Measurements from ENCODE around the gene UBAC1.
"Not testable (repeated sequence)": the region's sequence is repeated elsewhere in the genome, so short reads cannot be mapped to it uniquely, and the experiment has no call there.

The UBAC1 gene

DNA sequence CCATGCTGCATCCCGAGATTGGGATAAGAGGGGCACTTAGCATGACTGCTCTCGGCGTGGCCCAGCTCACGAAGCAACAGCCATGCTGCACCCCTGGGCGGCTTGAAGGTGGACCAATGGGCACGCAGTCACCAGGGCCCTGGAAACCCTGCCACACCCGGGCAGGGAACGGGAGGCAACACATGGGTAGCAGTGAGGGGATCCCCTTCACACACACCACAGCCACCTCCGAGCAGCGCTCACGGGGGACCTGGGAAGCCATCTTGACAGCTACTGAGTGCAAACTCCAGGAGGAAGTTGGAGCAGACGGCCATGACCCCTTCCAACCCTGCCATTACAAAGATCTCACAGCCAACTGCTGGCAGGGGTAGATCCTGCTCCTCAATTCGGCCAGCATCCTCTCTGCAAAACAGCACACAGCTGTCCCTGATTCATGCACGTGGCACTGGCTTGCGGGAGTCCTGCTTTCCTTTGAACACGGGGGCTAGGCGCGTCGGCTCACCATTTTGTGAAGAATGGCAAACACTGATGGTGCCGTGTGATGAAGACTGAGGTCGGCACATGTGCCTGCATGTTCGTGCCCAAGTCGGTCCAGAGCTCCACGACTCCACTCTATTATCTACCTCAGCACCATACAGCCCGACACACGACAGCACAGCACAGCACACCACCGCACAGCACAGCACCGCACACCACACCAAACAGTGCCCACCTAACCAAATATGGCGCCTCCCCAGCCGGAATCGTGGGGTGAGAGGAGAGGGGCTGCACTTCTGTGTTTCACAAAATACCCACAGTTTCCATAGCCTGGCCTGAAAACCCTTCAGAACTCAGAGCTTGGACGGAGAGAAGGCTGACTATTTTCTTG, 5.0 kb downstream of the UBAC1 start:
- DNase-seq = no peak

- no peak for DNase-seq
Observed at GRCh38 chr9:135952664-135953206, 8.4 kb downstream of the UBAC1 start.

DNA sequence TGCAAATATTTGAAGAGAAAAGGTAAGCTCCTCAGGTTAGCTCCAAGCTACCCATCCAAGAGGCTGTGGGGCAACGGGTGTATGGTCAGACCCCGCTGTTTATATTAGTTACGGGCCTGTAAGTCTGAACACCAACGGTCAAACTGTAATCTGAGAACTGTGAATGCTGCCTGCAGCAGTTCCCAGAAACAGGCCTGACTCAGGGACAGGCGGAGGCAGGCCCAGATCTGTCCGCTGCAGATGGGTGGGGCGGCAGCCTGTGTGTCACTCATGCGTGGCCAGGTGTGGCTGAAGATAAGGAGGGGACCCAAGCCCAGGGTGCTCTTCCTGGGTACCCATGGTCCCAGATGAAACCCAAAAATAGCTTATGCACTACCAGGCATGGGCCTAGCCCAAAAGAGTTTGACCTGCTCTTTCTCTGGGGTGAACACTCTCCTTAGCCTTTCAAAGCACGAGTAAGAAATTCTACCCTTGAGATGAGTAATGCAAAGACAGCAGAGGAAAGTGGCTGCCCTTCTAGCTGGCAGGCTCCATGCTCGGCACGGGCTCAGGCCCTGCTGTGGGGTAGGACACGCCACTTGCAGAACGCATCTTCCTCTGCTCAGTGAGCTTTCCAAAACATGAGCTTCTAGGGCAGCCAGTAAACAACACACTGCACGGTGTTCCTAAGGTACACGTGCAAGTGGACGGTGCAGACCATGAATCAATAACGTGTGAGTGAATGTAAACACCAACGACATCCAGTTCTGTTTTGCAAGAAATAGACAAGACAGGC, 9.1 kb downstream of the UBAC1 start:
- DNase-seq = no peak

DNA sequence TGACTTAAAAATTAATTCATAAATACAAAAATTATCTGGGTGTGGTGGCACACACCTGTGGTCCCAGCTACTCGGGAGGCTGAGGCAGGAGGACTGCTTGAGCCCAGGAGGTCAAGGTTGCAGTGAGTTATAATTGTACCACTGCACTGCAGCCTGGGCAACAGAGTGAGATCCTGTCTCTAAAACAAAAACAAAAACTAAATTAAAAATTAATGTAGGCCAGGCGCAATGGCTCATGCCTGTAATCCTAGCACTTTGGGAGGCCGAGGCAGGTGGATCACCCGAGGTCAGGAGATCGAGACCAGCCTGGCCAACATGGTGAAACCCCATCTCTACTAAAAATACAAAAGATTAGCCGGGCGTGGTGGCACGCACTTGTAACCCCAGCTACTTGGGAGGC, 9.9 kb downstream of the UBAC1 start:
- DNase-seq = not testable (repeated sequence)

DNA sequence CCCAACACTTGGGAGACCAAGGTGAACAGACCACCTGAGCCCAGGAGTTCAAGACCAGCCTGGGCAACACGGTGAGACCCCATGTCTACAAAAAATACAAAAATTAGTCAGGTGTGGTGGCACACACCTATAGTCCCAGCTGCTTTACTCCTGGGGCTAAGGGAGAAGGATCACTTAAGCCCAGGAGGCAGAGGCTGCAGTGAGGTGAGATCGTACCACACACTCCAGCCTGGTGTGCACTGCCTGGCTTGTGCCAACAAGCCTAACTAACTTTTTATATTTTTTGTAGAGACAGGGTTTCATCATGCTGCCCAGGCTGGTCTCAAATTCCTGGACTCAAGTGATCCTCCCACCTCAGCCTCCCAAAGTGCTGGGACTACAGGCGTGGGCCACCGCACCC, 10.3 kb downstream of the UBAC1 start:
- DNase-seq = not testable (repeated sequence)

GRCh38 chr9:135950135-135950682, 11.0 kb downstream of the UBAC1 start:
- no peak for DNase-seq

DNA sequence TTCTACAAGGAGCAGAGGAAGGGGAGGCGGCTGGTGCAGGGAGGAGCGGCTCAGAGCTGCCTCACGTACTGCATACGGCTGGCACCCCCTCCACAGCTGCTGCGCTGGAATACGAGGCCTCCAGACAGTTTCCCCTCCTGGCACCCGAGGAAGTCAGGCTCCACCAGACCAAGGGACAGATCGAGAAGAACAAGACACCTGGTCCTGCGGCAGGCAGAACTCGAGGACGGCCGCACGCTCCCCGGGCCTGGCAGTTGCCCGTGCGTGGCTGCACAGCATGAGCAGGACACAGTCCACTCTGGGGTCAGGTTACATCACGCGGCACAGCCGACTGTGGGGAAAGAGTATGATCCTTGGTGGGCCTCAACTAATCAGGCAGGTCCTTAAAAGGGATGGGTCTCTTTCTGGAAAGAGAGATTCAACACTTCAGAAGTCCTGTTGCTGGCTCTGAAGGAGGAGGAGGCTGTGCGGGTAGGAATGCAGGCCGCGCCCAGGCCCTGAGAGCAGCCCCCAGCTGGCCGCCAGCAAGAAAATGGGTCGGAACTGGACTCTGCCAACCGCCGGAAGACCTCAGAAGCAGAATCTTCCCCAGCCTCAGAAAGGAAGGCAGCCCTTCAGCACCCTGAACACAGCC, 11.6 kb downstream of the UBAC1 start:
- DNase-seq = no peak

GRCh38 chr9:135948968-135949367, 12.2 kb downstream of the UBAC1 start:
- no peak for DNase-seq

DNA sequence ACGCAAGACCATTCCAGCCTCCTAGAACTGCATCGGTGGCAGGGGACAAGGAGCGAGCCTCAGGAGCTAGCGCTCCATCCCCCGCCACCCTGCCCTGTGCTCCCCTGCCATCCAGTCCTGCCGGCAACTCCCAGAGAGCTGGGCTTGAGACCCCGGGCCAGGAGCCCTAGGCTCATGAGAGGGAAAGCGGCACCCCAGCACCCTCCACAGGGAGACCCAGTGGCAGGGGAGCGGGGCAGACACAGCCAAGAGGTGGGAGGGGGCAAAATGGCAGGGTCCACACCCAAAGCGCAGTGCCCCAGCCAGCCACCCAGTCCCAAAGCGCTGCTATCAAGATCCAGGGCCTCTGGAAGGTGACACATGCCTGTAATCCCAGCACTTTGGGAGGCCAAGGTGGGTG, 12.7 kb downstream of the UBAC1 start:
- DNase-seq = no peak

GRCh38 chr9:135947582-135947981, 13.6 kb downstream of the UBAC1 start:
- no peak for DNase-seq

- not testable (repeated sequence) for DNase-seq
Observed at GRCh38 chr9:135947105-135947504, 14.1 kb downstream of the UBAC1 start.

- no peak for DNase-seq
Observed at GRCh38 chr9:135946392-135946994, 14.7 kb downstream of the UBAC1 start.

GRCh38 chr9:135945969-135946368, 15.2 kb downstream of the UBAC1 start:
- DNase-seq = no peak

DNA sequence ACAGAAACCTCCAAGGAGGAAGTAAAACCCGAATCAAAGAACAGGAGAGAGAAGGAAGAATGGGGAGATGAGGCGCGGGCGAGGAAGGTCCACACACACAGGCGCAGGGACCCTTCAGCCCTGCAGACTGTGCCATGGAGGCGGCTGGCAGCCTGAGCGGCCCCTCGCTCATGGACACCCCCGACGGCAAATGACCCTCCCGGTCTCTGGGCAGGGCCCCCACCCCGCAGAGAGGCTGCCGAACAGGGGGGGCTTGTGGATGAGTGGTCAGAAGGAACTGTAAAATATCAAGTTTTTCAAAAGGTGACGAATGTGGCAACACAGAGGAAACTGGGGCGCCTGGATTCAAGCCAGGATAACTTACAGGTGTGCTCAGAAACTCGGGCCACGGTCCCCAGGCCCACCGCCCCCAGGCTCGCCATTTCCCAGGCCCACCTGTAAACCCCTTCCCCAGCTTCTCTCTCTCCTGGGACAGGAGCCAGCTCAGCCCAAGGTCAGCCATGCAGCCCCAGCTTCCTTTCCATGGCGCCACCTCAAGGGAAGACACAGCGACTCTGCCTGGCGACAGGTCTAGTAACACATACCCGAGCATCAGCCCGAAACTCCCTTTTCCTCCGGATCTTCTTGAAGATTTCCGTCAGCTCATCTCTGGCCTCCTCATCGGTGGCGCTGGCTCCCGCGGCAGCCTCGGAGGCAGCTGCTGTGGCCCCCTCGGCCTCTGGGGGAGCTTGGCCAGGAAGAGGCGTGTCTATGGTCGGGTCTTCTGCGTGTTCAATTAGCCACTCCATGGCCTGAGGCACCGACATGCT, 16.5 kb downstream of the UBAC1 start:
- DNase-seq = no peak

GRCh38 chr9:135943604-135944003, 17.6 kb downstream of the UBAC1 start:
- DNase-seq = not testable (repeated sequence)

- DNase-seq = no peak
Observed at GRCh38 chr9:135941288-135941995, 19.7 kb downstream of the UBAC1 start.

DNA sequence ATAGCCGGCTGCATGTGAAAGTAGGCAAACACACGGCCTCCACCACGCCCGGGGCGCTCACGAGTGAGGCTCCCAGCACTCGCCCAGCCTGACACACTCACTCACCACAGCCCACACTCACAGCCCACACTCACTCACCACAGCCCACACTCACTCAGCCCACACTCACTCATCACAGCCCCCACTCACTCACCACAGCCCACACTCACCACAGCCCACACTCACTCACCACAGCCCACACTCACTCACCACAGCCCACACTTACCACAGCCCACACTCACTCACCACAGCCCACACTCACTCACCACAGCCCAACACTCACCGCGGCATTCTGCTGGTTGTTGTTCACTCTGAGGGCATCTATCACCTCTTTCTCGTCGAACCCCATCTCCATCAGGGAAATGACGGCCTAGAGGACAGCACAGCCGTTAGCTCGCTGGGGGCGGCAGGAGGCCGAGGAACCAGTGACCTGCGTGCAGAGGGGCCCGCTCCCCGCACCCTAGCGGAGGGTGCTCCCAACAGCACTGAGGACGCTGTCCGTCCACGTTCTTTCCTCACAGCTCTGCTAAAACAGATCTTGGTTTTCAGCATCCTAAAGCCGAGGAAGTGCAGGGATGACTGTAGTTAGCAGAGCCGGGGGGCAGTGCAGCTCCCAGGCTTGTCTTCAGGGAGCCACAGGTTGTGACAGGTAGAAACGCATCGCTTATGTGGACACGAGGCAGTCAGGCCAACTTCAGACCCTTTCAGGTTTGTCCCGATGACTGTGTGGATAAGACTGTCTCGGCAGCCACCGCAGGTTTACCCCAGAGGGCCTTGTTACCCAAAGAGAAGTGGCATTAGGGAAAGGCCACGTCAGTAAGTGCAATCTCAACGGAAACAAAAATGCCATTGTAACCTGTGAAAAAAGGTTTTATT, 21.6 kb downstream of the UBAC1 start:
- no peak for DNase-seq

- no peak for DNase-seq
Observed at GRCh38 chr9:135937521-135938489, 23.4 kb downstream of the UBAC1 start.

- no peak for DNase-seq
Observed at GRCh38 chr9:135933114-135933513, 28.1 kb downstream of the UBAC1 start.
